ENCODE data around the gene CCDC197.

- TF ChIP-seq MZF1 (tag by site-specific recombination; IDR thresholded peaks at IDR 0.05; ENCODE audit: borderline replicate concordance) (no peak), ZNF274 (IDR thresholded peaks at IDR 0.05; ENCODE audit: low read length) (no peak), ZNF274 (tag by site-specific recombination; IDR thresholded peaks at IDR 0.05; ENCODE audit: borderline replicate concordance) (no peak), CTCF (tag by site-specific recombination; IDR thresholded peaks at IDR 0.05) (no peak), YY1 (tag by site-specific recombination; IDR thresholded peaks at IDR 0.05) (no peak), TCF7L2 (IDR thresholded peaks at IDR 0.05; ENCODE audit: borderline replicate concordance, low read depth, low read length) (no peak), ZBTB8A (tag by site-specific recombination; IDR thresholded peaks at IDR 0.05) (no peak), GLI4 (tag by site-specific recombination; IDR thresholded peaks at IDR 0.05) (no peak), SP7 (tag by site-specific recombination; IDR thresholded peaks at IDR 0.05) (no peak), PATZ1 (tag by site-specific recombination; IDR thresholded peaks at IDR 0.05) (no peak), KLF9 (tag by site-specific recombination; IDR thresholded peaks at IDR 0.05; ENCODE audit: low read depth) (no peak)
Observed at GRCh38 chr14:94018308-94018707, 21.2 kb downstream of the CCDC197 start.
